ENCODE data around the gene FCER1G. TPM values are rescaled to one million over a fixed set of nuclear protein-coding genes. Genes with fewer than 3 reads are reported as not detected.

FCER1G gene
- total and polyA plus RNA-seq, 8 donors = 1.3 to 25.0 (median 11.9) TPM

DNA sequence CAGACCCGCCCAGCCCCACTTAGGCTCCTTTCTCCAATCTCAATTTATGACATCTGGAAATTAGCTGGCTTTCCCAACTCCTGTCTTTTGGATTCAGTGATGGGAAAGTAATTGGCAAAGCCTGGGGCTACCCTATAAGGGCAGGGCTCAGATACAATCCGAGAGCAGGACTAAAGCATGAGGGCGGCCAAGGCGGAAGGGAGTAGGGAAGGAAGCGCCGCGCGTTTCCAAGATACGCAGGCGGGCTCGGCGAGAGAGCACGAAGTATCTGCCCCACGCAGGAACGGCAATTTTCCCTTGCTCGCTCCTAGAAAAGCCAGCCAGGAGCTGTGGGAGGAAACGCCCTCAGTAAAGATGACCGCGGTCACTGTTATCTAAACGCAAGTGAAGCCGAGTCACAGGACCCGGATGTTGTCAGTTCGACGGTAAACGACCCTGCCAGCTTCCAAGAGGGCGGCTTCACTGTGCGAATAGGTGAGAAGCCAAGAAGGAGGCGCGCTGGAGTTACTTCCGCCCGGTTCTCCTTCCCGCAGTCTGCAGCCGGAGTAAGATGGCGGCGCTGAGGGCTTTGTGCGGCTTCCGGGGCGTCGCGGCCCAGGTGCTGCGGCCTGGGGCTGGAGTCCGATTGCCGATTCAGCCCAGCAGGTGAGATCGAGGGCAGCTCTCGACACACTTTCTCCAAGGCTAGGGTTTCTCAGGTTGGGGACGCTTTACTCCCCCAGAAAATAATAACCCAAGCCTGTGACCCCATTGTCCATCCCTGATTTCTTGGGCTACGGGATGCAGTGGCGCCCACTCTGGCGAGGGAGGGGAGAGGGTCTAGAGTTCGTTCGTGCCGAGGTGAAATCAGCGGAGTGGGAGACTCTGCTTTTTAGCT, 13.0 kb upstream of the FCER1G start, which contains the start of gene NDUFS2:
Gene NDUFS2, plus strand, starts transcription at position 532 of the 877 bp plus-strand sequence. Its CDS starts 19 bp downstream, at position 551.
- DNase-seq = peak; percentile 90 to 99 (median 98)
- 2 to 3% methylated on average over 53 of the region's 53 CpGs for WGBS, 2 donors
- no peaks in the 10 kb centered on the region for H3K27me3 ChIP-seq
- peak; percentile 94 to 98 (median 96) for ATAC-seq
- H3K36me3 ChIP-seq = peaks cover 0 to 2% (median 0%) of the 10 kb centered on the region in 3 donors
- peaks cover 8 to 11% (median 9%) of the 10 kb centered on the region in 3 donors for H3K4me1 ChIP-seq
- intact Hi-C loops (cut with DNase I) = no loop called here
- H3K9me3 ChIP-seq = no peaks in the 10 kb centered on the region
- H3K4me3 ChIP-seq = peak within 1 kb of the TSS; percentile 58 to 70 (median 66)
- peak; percentile 76 for FAIRE-seq
- peak within 1 kb of the TSS; percentile 80 to 96 (median 88) for H3K27ac ChIP-seq
- no peak for TF ChIP-seq CTCF (IDR thresholded peaks at IDR 0.05)

- Histone ChIP-seq H3K36me3 (peaks cover 0 to 32% (median 5%) of the 10 kb centered on the region in 3 donors), H3K9me3 (no peaks in the 10 kb centered on the region), H3K4me3 (no peak overlapping the region), H3K4me1 (peaks cover 5 to 9% (median 8%) of the 10 kb centered on the region in 3 donors), H3K27ac (peak overlapping the region in 2 of 4 donors; percentile 29 to 32), H3K27me3 (no peaks in the 10 kb centered on the region)
- 83 to 90% methylated on average over 12 of the region's 12 CpGs for WGBS, 2 donors
- no peak for FAIRE-seq
- no peak for ATAC-seq
- intact Hi-C loops (cut with DNase I) = no loop called here
- no peak for DNase-seq
- TF ChIP-seq CTCF (IDR thresholded peaks at IDR 0.05) = no peak
These were observed 8.5 kb upstream of the FCER1G start for GRCh38 chr1:161206411-161207140.

DNA sequence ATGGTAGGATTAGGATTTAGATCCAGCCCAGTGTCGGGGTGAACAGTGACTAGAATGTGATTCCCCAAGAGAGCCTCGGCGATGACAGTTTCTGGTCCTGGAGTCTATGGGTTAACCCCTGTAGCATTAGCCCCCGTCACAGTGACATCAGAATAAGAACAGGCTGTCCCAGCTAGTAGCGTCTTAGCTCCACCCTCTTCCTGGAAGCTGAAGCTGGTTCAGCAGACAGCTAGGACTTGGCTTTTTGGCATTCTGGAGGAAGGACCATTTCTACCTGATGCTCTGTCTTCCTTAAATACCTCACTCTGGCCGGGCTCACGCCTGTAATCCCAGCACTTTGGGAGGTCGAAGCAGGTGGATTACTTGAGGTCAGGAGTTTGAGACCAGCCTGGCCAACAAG, 7.9 kb upstream of the FCER1G start:
- FAIRE-seq (no peak), ATAC-seq (no peak), DNase-seq (no peak)
- no peak for TF ChIP-seq CTCF (IDR thresholded peaks at IDR 0.05)
- Histone ChIP-seq H3K4me1 (peaks cover 5 to 9% (median 8%) of the 10 kb centered on the region in 3 donors), H3K36me3 (peaks cover 0 to 38% (median 6%) of the 10 kb centered on the region in 3 donors), H3K9me3 (no peaks in the 10 kb centered on the region), H3K27me3 (no peaks in the 10 kb centered on the region), H3K27ac (peak overlapping the region in 2 of 4 donors; percentile 10 to 32), H3K4me3 (no peak overlapping the region)
- WGBS, 2 donors = 81 to 86% methylated on average over 8 of the region's 8 CpGs
- intact Hi-C loops (cut with DNase I) = no loop called here

- H3K9me3 ChIP-seq = no peaks in the 10 kb centered on the region
- whole genome bisulfite sequencing, 2 donors = 27 to 33% methylated on average over 11 of the region's 11 CpGs
- no peak overlapping the region for H3K4me3 ChIP-seq
- H3K27me3 ChIP-seq = no peaks in the 10 kb centered on the region
- intact Hi-C loops (cut with DNase I) = no loop called here
- no peak overlapping the region for H3K27ac ChIP-seq
- no peak for FAIRE-seq
- peak; percentile 94 to 97 (median 96) for ATAC-seq
- TF ChIP-seq CTCF (IDR thresholded peaks at IDR 0.05) = peak; percentile 79 to 81 (median 80)
- H3K36me3 ChIP-seq = peaks cover 4 to 63% (median 24%) of the 10 kb centered on the region in 3 donors
- DNase-seq = peak; percentile 69 to 85 (median 79)
- no peaks in the 10 kb centered on the region for H3K4me1 ChIP-seq
These were observed 5.2 kb upstream of the FCER1G start for GRCh38 chr1:161209790-161210409.
